GM18951 (cell line): ENCODE results near the gene LAGE3.

ENCODE experiments used
- POLR2A ChIP-seq: IDR thresholded peaks from 4 replicates; pipeline ENCODE4 v1.6.1; 2011; ENCODE audit warnings: mild to moderate bottlenecking; ENCODE audit not compliant: insufficient read length, insufficient read depth; ENCODE audit errors: extremely low read depth
- in situ Hi-C: fragments of 300-500 bp; cut with MboI; formaldehyde crosslinking; loops from one replicate; pipeline ENCODE4 v1.12.0; 2022; ENCODE audit warnings: low sequenced_read_pairs, mixed read lengths, inconsistent platforms; ENCODE audit not compliant: unreplicated experiment

LAGE3 gene

DNA sequence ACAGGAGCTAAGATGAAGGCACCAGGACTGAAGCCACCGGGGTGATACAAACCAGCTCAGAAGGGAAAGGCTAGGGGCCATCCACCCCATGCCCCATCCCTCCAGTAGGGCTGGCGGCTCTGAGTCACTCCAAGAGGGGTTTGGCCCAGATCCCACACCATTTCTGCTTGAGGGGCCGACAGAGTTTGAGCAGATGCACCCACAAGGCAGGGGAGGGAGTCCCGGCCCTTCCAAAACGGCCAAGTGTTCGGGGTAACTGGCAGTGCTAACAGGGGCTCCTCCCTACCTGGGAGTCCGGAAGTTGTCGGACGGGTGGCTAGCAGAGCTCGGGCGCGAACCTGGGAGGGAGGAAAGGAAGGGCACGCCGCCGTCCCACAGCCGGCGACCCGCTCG lies 10.9 kb upstream of the LAGE3 start:
- TF ChIP-seq POLR2A = no peak
- in situ Hi-C loops = no loop called here

DNA sequence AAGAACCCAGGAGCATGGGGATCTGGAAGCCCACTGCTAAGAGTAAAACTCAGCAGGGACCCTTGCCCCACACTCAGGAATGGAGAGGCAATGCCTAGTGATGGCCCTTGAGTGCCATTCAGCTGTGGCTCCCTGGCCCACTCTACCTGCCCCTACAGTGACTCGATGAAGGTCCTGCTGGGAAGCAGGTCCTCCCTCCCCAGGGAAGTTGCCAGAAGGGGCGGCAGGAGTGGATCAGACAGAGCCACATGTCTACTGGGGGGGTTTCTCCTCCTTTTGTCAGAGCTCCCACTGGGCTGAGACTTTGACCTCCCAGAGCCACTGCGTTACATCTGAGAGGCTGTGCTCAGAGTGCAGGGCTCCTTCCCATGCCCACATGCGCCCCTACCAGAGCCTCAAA lies 10.1 kb upstream of the LAGE3 start:
- no peak for TF ChIP-seq POLR2A
- in situ Hi-C loops = no loop called here

DNA sequence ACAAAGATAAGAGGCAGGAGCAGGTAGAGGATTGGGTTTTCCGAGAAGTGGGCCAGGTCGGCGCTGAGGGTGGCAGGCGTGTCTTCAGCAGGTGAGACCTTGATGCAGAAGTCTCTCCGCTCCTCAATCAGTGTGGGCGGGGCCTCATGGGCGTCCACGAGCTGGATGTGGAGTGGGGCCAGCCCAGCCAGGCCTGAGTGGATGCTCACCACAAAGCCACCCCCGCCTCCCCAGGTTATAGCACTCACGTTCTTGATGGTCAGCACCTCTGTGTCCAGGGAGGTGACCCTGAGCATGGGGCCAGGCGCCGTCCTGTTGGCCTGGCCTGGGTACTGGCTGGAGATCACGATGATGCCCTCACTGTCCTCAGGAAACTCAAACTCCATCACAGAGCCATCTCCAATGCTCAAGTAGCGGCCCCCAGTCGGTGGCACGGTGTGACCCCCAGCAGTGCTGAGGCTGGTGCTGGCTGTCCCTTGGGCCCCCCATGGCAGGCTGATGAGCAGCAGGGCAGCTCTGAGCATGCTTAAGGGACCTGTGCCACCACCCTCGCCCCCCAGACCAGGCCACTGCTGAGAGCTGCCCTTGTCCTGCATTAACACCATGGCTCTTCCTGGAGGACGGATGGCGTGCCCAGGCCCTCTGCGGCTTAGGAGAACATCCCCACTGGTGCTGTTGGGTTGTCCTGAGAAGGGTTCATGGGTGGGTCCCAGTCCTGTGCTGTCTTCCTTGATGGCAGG lies 9.4 kb upstream of the LAGE3 start:
- in situ Hi-C loops = no loop called here
- no peak for TF ChIP-seq POLR2A

DNA sequence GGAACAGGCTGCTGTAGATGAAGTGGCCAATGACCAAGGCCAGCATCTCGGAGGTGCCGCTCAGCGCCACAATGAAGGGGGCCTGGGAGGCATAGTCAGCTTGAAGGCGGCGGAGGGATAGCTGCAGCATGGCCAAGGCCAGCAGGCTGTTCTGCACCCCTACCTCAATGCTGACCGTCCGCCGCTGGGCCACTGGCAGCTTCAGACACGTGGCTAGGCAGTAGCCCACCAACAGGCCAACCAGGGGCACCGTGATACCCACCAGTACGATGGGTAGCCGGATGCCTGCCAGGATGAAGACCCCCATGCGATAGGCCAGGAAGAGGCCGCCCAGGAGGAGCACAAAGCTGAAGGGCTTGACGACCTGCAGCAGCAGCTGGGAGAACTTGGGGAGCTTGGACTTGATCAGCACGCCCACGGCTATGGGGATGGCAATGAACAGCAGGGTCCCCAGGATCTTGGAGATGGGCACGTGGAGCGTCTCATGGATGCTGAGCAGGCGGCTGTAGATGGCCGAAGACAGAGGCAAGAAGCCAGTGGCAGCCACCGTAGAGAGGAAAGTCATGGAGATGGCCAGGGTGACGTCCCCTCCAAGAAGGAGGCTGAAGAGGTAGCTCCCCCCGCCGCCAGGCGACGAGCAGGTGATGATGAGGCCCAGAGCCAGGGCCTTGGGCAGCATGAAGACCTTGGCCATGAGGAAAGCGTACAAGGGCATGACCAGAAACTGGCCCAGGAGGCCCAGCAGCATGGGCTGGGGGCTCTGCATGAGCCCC lies 8.6 kb upstream of the LAGE3 start:
- in situ Hi-C loops = no loop called here
- TF ChIP-seq POLR2A = no peak

DNA sequence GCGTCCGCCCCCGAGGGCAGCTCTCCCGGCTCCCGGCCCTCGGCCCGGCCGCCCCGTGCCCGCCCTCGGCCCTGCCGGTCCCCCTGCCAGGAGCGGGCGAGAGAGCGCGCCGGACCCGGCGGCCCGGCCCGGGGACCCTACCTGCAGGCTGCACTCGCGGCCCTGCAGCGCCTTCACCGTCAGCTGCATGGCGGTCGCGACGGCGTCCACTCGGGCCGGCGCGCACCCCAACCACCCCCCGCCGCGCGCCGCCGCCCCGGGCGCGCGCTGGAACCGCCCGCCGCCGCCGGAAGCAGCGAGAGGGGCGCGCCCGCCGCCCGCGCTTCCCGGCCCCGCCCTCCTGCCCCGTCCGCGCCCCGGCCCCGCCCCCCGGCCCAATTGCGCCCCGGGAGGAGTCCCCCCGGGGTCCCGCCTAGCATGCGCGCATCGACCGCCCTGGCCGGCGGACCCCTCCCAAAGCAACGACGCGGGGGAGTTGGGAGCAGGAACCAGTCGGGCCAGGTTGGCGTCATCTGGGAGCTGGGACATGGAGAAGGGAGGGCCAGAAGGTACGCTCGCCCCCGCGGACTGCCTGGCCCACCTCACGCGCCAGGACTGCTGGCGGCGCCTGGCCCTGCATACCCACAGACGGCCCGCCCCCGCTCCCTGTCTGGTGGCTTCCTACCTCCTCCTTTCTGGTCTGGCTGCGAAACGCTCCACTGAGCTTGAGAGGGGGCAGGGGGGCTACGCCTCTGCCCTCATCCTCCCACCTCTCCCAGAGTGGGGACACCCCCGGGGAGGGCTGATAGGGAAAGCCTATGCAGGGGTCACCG lies 7.5 kb upstream of the LAGE3 start, which contains the start of gene UBL4A:
UBL4A (minus strand) TSS at position 220 of the 812 bp plus-strand sequence; CDS start at position 189, 31 bp downstream.
- in situ Hi-C loops = no loop called here
- peak; percentile 46 for TF ChIP-seq POLR2A

DNA sequence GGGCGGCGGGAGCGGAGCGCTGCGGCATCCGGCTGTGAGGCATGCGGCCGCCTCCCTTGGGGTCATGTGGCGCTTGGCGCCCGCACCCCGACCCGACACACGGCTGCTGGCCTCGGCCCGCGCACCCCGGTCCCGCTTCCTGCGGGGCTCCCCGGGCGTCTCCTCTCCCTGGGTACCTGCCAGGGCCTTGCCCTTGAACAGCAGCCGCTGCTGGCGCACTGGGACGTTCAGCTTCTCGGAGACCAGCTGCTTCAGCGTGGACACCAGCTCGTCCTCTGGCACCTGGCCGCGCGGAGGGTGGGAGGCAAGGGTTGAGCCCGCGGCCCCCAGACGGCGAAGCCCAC lies 6.9 kb upstream of the LAGE3 start:
- in situ Hi-C loops = no loop called here

DNA sequence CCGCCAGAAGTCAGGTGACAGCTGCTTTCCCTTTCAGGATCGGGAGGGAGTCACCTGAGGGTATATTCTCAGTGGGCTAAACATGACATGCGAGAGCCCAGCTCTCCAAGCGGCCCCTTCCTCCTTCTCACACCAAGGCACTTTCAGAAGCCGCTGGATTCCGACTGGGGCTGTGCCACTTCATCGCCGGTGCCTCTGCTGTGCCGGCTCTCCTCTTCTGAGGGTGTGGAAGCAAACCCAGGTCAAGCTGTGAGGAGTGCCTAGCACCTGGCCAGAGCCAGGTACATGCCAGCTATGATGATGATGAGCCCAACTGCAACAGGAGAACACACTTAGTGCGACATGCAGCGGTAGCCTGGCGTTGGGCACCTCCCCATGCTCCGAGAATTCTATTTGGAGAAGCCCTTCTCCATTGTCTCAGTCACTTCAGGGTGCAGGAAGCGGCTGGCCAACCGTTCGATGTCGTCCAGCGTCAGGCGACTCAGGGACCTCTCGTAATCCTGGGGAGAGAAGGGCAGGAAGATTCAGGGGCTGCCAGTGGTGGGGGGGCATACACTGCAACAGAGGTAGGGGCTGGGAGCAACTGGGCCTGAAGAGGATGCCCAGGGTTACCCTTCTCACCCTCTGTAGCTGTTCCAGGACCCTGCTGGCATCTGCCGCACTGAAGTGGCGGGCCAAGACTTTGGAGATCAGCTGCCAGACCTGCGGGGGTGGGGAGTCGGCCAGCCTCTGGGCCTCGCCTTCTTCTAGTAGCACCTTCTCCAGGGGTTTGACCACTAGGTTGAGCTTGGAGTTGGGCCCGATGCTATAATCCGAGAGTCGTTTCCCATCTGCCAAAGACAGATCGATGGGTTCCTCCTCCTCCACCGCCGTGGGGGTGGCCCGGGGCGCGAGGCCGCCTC lies 6.3 kb upstream of the LAGE3 start:
- TF ChIP-seq POLR2A = no peak
- in situ Hi-C loops = no loop called here

More for the DNA sequence above, 6.9 kb upstream of the LAGE3 start:
- no peak for TF ChIP-seq POLR2A

DNA sequence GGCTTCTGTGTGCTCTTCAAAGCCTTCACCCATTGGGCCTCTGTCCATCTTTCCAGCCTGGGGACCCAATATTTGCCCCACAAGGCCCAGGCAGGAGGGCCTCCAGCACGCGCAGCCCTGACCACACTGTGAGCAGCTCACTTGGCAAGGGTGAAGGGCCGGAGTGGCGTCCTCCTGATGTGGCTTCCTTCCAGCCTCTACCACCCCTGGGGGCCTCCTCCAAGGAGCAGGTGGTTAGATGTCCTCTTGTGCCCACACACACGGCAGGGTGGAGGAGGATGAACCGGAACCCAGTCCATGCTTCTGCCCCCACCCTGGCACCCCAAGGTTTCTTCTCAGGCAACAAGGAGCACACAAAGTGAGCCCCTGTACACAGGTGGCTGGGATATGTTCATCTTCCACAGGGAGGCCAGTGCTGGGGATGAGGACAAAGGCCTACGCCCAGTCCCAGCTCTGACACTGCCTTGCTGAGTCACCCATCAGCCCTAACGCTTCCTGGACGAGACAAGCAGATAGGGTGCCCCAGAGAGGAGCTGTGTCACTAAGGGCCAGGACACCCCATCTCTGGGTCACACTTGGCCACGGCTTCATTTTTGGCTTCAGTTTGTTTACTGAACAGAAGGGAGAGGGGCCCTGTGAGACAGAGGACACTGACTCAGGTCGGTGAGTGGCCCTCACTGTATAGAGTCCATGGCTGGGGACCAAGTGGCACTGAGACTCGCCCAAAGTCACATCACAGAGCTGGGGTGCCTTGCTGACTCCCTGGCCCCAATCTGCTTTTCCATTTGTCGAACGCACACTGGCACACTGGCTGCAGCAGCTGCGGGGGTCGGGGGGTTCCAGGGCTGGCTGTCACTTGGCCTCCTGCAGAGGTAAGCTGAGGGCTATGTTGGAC lies 5.4 kb upstream of the LAGE3 start:
- in situ Hi-C loops = no loop called here
- TF ChIP-seq POLR2A = no peak

DNA sequence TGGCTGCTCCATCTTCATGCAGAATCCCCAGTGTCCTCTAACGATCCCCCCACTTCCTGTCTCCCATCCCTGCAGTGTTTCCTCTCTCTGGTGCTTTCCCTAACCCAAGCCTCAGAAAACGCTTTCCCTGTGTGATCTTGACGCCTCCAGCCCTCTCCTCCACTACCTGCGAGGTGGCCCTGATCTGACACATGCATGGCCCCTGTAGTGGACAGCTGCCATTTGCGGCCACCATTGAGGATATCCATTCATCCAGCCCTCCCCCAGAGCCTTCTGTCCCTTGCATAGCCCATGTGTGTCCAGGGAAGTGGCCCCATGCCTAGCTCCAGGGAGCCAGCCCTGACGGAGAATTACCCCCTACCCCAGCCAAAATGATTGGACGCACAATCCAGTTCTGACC lies 4.2 kb upstream of the LAGE3 start:
- no peak for TF ChIP-seq POLR2A
- in situ Hi-C loops = no loop called here

DNA sequence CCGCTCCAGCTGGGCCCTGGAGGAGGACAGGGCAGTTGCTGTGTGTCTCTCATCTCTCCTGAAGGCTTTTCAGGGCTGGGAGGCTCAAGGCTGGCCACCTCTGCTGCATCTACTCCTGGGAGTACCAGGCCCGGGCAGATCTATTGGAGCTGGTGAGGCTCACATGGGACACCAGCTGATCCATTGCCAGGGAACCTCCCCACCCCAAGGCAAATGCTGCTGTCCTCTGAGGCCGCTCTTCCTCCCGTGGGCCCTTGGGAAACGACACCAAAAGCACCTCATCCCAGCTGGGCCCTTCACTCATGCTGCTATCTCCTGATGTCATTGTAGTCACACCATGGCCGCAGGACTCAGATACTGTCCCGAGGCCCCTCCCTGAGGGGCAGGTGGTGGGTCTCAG lies 3.7 kb upstream of the LAGE3 start:
- in situ Hi-C loops = no loop called here
- no peak for TF ChIP-seq POLR2A

DNA sequence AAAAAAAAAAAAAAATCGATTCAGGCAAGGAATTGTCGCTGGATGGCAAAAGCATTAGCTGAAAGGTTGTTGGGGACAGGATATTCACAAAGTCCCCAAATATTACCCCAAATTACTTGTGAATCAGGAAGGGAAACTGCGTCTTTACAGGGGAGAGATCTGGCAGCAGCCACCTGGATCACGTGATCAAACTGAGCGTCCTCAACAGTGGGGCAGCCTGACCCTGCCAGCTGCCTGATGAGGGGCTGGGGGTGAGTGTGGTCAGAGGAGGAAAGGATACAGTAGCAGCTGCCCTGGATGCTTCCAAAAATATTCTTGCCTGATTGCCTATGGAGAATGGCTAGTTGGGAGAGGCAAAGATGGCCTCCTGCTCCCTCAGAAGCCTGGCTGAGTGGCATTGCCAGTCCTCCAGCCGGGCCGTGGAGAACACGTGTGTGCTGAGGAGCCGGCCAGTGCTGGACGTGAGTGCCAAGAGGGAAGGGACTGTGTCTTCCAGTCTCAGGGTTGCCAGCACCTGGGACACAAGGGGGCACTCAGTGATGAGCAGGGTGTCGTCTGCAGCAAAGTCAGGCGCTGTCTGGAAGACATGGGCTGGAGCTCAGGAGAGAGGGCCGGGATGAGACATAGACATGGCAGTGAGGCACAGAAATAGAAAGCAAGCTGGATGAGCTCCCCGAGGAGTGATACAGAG lies 3.0 kb upstream of the LAGE3 start:
- in situ Hi-C loops = no loop called here
- TF ChIP-seq POLR2A = no peak
